GM13976 (cell line): Measurements from ENCODE around the gene BRAF.
"Not testable (repeated sequence)": the region's sequence is repeated elsewhere in the genome, so short reads cannot be mapped to it uniquely, and the experiment has no call there.

Experiments
- DNase-seq: peaks from one replicate; pipeline ENCODE4 v3.0.0; 2012; ENCODE audit warnings: low spot score
- in situ Hi-C: fragments of 300-500 bp; cut with MboI; formaldehyde crosslinking; loops from one replicate; pipeline ENCODE4 v1.12.0; 2022; ENCODE audit warnings: low sequenced_read_pairs, mixed read lengths, inconsistent platforms; ENCODE audit not compliant: unreplicated experiment
- TF ChIP-seq, protein P1 (sequence below): IDR thresholded peaks from 2 replicates; pipeline ENCODE4 v1.5.1; 2012; ENCODE audit warnings: borderline replicate concordance, mild to moderate bottlenecking; ENCODE audit not compliant: insufficient read depth; ENCODE audit errors: extremely low read depth, missing control alignments, control extremely low read depth

The BRAF gene

DNA sequence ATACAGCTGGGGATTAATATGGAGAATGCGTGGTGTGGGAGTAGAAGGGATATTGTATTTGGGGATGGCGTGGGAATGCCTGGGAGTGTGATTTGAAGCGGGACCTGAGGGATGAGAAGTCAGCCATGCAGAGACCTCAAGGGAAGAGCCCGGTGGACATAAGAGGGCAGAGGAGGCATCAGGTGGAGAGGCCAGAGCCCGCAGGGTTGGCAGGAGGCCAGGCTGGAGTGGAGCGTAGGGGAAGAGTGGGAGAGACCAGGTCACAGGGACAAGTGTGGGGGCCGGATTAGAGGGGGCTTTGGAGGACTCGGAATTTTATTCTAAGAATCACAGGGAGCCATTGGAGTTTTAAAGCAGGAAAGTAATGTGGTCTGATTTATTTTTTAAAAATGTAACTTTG is 226.3 kb downstream of the BRAF start:
- no peak for DNase-seq
- in situ Hi-C loops: no loop called here

DNA sequence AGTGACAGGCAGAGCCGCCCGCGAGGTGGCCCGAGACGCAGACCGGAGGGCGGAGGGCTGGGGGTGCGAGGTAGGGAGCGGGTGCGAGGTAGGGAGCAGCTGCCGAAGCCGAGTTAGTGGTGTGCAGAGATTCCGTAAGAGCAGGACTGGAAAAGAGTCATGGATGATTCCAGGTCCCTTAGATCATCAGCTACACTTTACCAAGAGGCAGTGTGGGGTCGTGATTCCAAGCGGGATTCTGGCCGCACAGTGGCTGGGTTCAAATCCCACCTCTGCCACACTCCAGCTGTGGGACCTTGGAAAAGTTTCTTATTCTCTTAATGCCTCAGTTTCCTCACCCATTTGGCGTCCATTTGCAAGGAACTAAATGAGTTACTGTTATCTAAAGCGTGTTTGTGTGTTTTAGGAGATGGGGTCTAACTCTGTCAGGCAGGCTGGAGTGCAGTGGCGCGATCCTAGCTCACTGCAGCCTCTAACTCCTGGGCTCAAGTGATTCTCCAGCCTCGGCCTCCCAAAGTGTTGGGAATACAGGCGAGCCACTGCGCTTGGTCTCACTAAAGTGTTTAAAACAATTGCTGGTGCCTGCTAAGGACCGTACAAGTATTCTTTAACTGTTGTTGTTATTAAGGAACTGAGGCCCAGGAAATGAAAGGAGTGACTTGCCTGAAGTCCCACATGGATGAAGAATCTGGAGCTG is 227.1 kb downstream of the BRAF start:
- no peak for DNase-seq
- in situ Hi-C loops: no loop called here
- TF ChIP-seq, protein P1, sequence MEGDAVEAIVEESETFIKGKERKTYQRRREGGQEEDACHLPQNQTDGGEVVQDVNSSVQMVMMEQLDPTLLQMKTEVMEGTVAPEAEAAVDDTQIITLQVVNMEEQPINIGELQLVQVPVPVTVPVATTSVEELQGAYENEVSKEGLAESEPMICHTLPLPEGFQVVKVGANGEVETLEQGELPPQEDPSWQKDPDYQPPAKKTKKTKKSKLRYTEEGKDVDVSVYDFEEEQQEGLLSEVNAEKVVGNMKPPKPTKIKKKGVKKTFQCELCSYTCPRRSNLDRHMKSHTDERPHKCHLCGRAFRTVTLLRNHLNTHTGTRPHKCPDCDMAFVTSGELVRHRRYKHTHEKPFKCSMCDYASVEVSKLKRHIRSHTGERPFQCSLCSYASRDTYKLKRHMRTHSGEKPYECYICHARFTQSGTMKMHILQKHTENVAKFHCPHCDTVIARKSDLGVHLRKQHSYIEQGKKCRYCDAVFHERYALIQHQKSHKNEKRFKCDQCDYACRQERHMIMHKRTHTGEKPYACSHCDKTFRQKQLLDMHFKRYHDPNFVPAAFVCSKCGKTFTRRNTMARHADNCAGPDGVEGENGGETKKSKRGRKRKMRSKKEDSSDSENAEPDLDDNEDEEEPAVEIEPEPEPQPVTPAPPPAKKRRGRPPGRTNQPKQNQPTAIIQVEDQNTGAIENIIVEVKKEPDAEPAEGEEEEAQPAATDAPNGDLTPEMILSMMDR: no peak

More for the DNA sequence above, 226.3 kb downstream of the BRAF start:
- TF ChIP-seq, protein P1: no peak

DNA sequence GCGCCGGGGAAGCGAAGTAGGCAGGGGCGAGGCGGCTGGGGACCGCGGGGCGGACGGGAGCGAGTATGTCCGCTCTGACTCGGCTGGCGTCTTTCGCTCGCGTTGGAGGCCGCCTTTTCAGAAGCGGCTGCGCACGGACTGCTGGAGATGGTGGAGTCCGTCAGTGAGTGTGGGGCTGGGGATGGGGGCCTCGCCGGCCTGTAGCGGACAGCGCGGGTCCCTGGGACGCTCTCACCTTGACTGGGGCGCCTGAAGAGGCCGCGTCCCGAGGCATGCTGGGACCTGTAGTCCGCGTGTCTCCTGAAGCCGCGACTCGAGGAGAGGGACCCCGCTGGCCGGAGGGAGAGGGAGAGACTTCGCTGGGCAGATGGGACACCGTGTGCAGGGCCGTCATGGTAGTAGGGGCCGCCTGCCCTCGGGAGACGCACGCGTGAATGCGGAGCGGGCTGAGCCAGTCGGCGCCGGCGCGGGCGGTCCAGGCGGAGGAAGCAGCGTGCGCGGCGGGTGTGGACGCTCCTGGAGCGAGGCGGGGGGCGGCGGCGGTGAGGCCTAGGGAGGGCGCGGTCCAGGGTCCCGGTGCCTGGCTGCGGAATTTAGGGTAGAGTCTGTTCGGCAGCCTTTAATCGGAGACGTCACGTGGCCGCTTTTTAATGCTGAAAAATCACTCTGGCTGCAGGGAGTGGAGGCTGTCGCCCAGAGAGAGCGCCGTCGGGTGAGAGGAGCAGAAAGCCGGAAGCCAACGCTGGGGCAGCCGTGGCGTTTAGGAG is 227.9 kb downstream of the BRAF start, which contains the start of gene NDUFB2:
NDUFB2 (plus strand) TSS at position 29 of the 767 bp plus-strand sequence; CDS start at position 66, 37 bp downstream.
- in situ Hi-C loops: no loop called here
- DNase-seq: peak; percentile 89
- TF ChIP-seq, protein P1: no peak

DNA sequence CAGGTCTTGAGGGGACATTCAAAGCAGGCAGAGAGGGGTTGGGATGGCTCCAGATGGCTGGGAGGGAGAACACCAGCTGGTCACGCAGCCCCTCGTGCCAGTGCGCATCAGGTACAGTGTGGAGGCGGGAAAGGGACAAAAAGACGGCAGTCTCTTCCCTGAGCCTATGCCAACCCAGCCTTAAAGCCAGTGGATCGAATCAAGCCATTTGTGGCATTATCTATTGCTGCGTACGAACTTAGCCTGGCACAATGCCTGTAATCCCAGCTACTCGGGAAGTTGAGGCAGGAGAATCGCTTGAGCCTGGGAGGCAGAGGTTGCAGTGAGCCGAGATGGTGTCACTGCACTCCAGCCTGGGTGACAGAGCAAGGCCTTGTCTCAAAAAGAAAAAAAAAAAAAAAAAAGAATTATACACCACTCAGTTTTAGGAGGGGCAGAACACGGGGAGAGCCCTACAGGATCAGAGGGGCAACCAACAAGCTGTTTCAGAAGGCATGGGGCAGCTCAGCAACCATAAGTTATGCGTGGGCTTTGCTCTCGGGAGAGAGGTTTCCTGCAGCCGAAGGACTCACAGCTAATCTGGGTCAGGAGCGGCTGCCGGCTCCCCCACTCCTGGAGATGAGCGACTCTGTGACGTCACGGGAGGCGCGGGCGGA is 228.6 kb downstream of the BRAF start:
- DNase-seq: peak; percentile 96
- in situ Hi-C loops: no loop called here
- TF ChIP-seq, protein P1: no peak

DNA sequence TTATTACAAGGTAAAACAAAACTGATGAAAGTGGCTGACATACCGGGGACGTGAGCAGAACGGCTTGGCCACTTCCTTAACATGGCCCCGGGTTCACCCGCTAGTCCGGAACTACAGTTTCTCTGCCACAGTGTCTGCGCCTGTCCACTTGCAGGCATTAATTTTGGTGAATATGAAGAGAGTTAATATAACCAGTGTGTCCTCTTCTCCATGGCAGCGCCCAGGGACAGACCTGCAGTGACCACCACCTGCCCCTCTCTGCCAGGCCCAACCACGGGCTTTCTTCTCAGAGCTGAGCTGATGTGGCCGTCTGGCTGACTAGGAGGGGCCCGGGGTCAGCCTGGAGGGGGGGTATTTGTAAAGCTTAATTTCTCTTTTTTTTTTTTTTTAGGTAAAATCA is 229.3 kb downstream of the BRAF start:
- TF ChIP-seq, protein P1: no peak
- no peak for DNase-seq
- in situ Hi-C loops: no loop called here

DNA sequence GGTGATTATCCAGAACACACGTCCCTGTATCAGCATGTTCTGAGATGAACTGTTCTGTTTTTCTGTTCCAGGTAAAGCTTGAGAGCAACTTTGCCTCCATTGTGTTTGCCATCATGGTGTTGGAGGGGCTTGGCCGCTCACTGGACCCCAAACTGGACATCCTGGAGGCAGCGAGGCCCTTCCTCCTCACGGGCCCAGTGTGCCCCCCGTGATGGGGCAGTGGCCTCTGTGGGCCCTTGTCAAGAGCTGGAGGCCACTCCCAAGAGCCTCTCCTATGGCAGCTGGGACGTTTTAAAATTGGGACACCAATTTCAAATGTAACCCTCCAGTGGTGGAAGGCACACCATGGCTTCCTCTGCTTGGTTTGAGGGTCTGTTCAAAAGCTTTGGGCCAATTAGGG is 230.1 kb downstream of the BRAF start:
- in situ Hi-C loops: no loop called here
- TF ChIP-seq, protein P1: no peak
- DNase-seq: no peak

DNA sequence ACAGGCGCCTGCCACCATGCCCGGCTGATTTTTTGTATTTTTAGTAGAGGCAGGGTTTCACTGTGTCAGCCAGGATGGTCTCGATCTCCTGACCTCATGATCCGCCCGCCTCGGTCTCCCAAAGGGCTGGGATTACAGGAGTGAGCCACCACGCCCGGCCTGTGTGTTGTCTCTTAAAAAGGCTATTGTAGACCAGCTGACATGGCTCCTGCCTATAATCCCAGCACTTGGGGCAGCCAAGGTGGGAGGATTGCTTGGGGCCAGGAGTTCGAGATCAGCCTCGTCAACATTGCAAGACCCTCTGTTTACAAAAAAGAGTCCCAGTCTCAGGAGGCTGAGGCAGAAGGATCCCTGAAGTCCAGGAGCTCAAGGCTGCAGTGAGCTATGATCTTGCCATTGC is 230.9 kb downstream of the BRAF start:
- DNase-seq, in situ Hi-C loops: not testable (repeated sequence)
